Adrenal gland (tissue), 12 donors: Measurements from ENCODE around the gene ADISSP. TPM values are rescaled to one million over a fixed set of nuclear protein-coding genes. Genes with fewer than 3 reads are reported as not detected.

Experiments used
- DNase-seq, 7 donors: peaks; one replicate each; pipeline ENCODE4 v3.0.0-alpha.2; 2019 to 2020
- H3K27ac ChIP-seq, 5 donors: fragments of 200-600 bp; sonication (generic) in 4 of 5; 1 replicate in 3 of 5; 2 replicates in 2 of 5; pipeline versions ENCODE4 v1.5.1 to v1.8.0; 2016 to 2020; ENCODE audit warnings: mild to moderate bottlenecking in 1 of 5
- H3K27me3 ChIP-seq: fragments of 200-600 bp; 2 replicates; pipeline ENCODE4 v1.8.0; 2021
- H3K36me3 ChIP-seq, 2 donors: fragments of 200-600 bp; replicated peaks in 1 of 2; 1 replicate in 1 of 2; 2 replicates in 1 of 2; pipeline versions ENCODE4 v1.5.1 to v1.8.0; 2018 to 2022
- H3K4me1 ChIP-seq, 2 donors: fragments of 200-600 bp; replicated peaks in 1 of 2; 1 replicate in 1 of 2; 2 replicates in 1 of 2; pipeline versions ENCODE4 v1.5.1 to v1.8.0; 2018 to 2021
- H3K4me3 ChIP-seq, 4 donors: fragments of 200-600 bp; sonication (generic) in 3 of 4; one replicate each; pipeline ENCODE4 v1.5.1; 2016 to 2018
- H3K9me3 ChIP-seq, 3 donors: fragments of 200-600 bp; sonication (generic) in 1 of 3; replicated peaks in 1 of 3; 1 replicate in 2 of 3; 2 replicates in 1 of 3; pipeline versions ENCODE4 v1.5.1 to v1.8.0; 2016 to 2021
- POLR2A ChIP-seq, 2 donors: fragments of 450-650 bp; IDR thresholded peaks; one replicate each; pipeline ENCODE4 v1.6.1; 2017; ENCODE audit warnings: antibody characterized with exemption in 2 of 2, mild to moderate bottlenecking in 2 of 2, moderate library complexity in 1 of 2
- WGBS, 4 donors: extraction: QIAGEN DNeasy Blood & Tissue Kit in 2 of 4; methylation state at CpG; one replicate each; pipeline versions ENCODE4 v1.1.5 to v1.1.7; 2013 to 2017; 5-methylcytosine and 5-hydroxymethylcytosine counted together
- intact Hi-C, 2 donors: fragments of 100-400 bp; cut with DNase I; formaldehyde crosslinking; loops; one replicate each; pipeline versions ENCODE4 v1.14.1 to v1.15.0; 2022 to 2023
- polyA plus RNA-seq, 3 donors: library from polyadenylated mRNA; stranded (reverse); fragments of 200-250 nt in 2 of 3; fragments of 350-450 nt in 1 of 3; fragmentation: Illumina TruSeq in 1 of 3; extraction: RNeasy Lipid Tissue Mini Kit (QIAGEN cat#74804) in 1 of 3; gene quantifications; one replicate each; pipeline ENCODE4 v1.2.3, GENCODE V29; 2013 to 2014
- total RNA-seq, 9 donors: library from RNA; depleted of rRNA in 4 of 9; stranded (reverse); fragments of >200 nt in 4 of 9; fragments of 120-200 nt in 1 of 9; fragmentation: NEBNext Ultra II Directional in 1 of 9; extraction: Animal tissue kit (Norgen Biotek cat#: 25700) in 1 of 9; gene quantifications; one replicate each; pipeline versions ENCODE4 v1.1.0 to v1.2.4, GENCODE V29; 2013 to 2023
- TF ChIP-seq, protein P1 (sequence below), 6 experiments: fragments of 450-650 bp in 4 of 6; fragments of 200-600 bp in 2 of 6; sonication (generic) in 1 of 6; IDR thresholded peaks; 1 replicate in 5 of 6; 2 replicates in 1 of 6; pipeline versions ENCODE4 v1.5.1 to v1.8.0; 2016 to 2021; ENCODE audit warnings: antibody characterized with exemption in 6 of 6, mild to moderate bottlenecking in 2 of 6, moderate library complexity in 1 of 6
- donor health status: healthy with polysubstance abuse.
- donor health status: Bipolar disorder and iron deficiency.
- donor health status: DM: yes; HTN: yes; CAD: no.
- donor health status: DM: no; HTN: no; CAD: no.
- donor health status: DM: no; HTN: no; CAD: no.
- donor health status: DM: yes; HTN: yes; CAD: no.

The ADISSP gene
- total and polyA plus RNA-seq, 12 donors: 4.4 to 42.1 (median 24.5) TPM

DNA sequence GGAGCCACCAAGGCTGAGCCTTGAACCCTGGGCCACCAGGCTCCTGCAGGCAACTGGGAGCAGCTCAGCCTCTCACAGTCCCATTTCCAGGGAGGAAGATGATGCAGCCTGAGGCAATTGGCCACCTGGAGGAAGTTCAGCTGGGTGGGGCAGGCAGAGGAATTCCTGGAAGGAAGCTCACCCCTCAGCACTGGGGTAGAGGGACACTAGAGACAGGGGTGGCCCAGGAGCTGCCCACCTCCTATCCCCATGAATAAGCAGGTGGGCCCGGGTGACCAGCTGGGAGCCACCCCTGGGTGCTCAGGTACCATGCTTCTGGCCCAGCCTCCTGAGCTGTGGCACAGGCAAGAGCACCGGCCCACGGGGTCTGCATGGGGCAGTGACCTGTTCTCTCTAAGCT lies 38.7 kb downstream of the ADISSP start:
- H3K4me1 ChIP-seq: no peaks in the 10 kb centered on the region
- TF ChIP-seq, protein P1, sequence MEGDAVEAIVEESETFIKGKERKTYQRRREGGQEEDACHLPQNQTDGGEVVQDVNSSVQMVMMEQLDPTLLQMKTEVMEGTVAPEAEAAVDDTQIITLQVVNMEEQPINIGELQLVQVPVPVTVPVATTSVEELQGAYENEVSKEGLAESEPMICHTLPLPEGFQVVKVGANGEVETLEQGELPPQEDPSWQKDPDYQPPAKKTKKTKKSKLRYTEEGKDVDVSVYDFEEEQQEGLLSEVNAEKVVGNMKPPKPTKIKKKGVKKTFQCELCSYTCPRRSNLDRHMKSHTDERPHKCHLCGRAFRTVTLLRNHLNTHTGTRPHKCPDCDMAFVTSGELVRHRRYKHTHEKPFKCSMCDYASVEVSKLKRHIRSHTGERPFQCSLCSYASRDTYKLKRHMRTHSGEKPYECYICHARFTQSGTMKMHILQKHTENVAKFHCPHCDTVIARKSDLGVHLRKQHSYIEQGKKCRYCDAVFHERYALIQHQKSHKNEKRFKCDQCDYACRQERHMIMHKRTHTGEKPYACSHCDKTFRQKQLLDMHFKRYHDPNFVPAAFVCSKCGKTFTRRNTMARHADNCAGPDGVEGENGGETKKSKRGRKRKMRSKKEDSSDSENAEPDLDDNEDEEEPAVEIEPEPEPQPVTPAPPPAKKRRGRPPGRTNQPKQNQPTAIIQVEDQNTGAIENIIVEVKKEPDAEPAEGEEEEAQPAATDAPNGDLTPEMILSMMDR (IDR thresholded peaks at IDR 0.05): no peak
- no peak for TF ChIP-seq POLR2A (IDR thresholded peaks at IDR 0.05)
- H3K27ac ChIP-seq: no peak overlapping the region

DNA sequence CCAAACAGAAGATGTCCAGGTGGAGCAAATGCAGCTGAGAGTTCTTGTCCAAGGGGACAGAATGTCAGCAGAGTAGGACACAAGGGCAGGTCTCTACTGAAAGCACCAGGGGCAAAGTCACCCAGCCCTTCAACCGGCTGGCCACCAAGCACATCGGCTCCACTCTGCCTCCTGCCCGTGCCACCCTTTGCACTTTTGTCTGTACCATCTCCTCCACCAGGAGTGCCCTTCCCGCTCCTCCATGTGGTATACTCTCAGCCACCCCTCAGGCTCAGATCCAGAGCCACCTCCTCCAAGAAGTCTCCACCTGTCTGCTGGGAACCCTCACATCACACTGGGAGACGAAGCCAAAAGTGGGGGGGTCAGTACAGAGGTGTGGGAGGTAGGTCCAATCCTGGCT lies 39.2 kb downstream of the ADISSP start:
- H3K36me3 ChIP-seq: no peaks in the 10 kb centered on the region
- no peaks in the 10 kb centered on the region for H3K4me1 ChIP-seq
- 82 to 92% (median 86%) methylated on average over 4 to 5 of the region's 5 CpGs for WGBS, 4 donors
- no peak overlapping the region for H3K27ac ChIP-seq
- H3K4me3 ChIP-seq: no peak overlapping the region
- H3K9me3 ChIP-seq: no peaks in the 10 kb centered on the region
- no peak for DNase-seq
- peaks cover 6% of the 10 kb centered on the region for H3K27me3 ChIP-seq
- intact Hi-C loops: no loop called here
- TF ChIP-seq, protein P1 (IDR thresholded peaks at IDR 0.05): no peak
- TF ChIP-seq POLR2A (IDR thresholded peaks at IDR 0.05): no peak

More for the DNA sequence above, 38.7 kb downstream of the ADISSP start:
- H3K27me3 ChIP-seq: peaks cover 6% of the 10 kb centered on the region
- no peaks in the 10 kb centered on the region for H3K36me3 ChIP-seq
- no peak overlapping the region for H3K4me3 ChIP-seq
- no peak for DNase-seq
- intact Hi-C loops: no loop called here
- 82 to 91% (median 83%) methylated on average over 1 to 3 of the region's 3 CpGs; no CpG with 5 or more reads in 1 of the 4 donors for WGBS, 4 donors
- no peaks in the 10 kb centered on the region for H3K9me3 ChIP-seq

- Histone ChIP-seq H3K9me3 (no peaks in the 10 kb centered on the region), H3K4me1 (no peaks in the 10 kb centered on the region), H3K27ac (no peak overlapping the region), H3K4me3 (no peak overlapping the region), H3K27me3 (no peaks in the 10 kb centered on the region), H3K36me3 (no peaks in the 10 kb centered on the region)
- 34 to 40% (median 39%) methylated on average over 11 of the region's 11 CpGs for WGBS, 4 donors
- DNase-seq: no peak
- intact Hi-C loops: no loop called here
- TF ChIP-seq POLR2A (IDR thresholded peaks at IDR 0.05): no peak
- TF ChIP-seq, protein P1 (IDR thresholded peaks at IDR 0.05): no peak
Measured at GRCh38 chr20:3727401-3728021, 40.0 kb downstream of the ADISSP start.

GRCh38 chr20:3724356-3724755 lies 43.2 kb downstream of the ADISSP start:
- TF ChIP-seq, protein P1 (IDR thresholded peaks at IDR 0.05): no peak
- no peak for TF ChIP-seq POLR2A (IDR thresholded peaks at IDR 0.05)
- Histone ChIP-seq H3K9me3 (no peaks in the 10 kb centered on the region), H3K4me3 (no peak overlapping the region), H3K36me3 (no peaks in the 10 kb centered on the region), H3K27me3 (no peaks in the 10 kb centered on the region), H3K27ac (no peak overlapping the region), H3K4me1 (no peaks in the 10 kb centered on the region)
- intact Hi-C loops: no loop called here
- DNase-seq: no peak
- 66 to 75% (median 67%) methylated on average over 4 of the region's 4 CpGs for WGBS, 4 donors
